ENCODE results near the gene APOA4. TPM values are rescaled to one million over a fixed set of nuclear protein-coding genes. Genes with fewer than 3 reads are reported as not detected.

Gene APOA4
- total RNA-seq, 2 experiments from 2014 or later = not detected

GRCh38 chr11:116787436-116787785, 35.7 kb downstream of the APOA4 start:
- Mint-ChIP-seq H3K4me1 (ENCODE audit: low read depth) (peaks cover 49% of the 10 kb centered on the region), H3K27ac (peak overlapping the region; percentile 64), H3K27me3 (no peaks in the 10 kb centered on the region), H3K36me3 (ENCODE audit: low read depth) (peaks cover 47% of the 10 kb centered on the region), H3K9me3 (no peaks in the 10 kb centered on the region), H3K4me3 (peak overlapping the region; percentile 83)
- ChIA-PET POLR2A (interaction anchor here (0.8 to 4.5 kb wide), 5 partner anchors 10 to 357 kb away, joined by 3 to 44 read pairs (median 7); partner anchors contain the start of genes BUD13 and PAFAH1B2), CTCF (interaction anchor here (0.7 to 10.0 kb wide), 13 partner anchors 10 to 440 kb away, joined by 3 to 167 read pairs (median 6); partner anchors contain the start of gene APOA1)
- DNase-seq = no peak
- intact Hi-C loops (cut with micrococcal nuclease) = no loop called here
- no peak for ATAC-seq
- TF ChIP-seq CTCF (IDR thresholded peaks at IDR 0.05) = no peak

GRCh38 chr11:116786966-116787365, 36.1 kb downstream of the APOA4 start:
- ChIA-PET POLR2A (interaction anchor here (1.3 to 4.5 kb wide), 6 partner anchors 10 to 357 kb away, joined by 3 to 44 read pairs (median 6); partner anchors contain the start of genes BUD13 and PAFAH1B2), CTCF (interaction anchor here (1.0 to 10.0 kb wide), 11 partner anchors 10 to 440 kb away, joined by 3 to 167 read pairs (median 8); partner anchors contain the start of gene APOA1)
- TF ChIP-seq CTCF (IDR thresholded peaks at IDR 0.05) = no peak
- ATAC-seq (no peak), DNase-seq (no peak)
- Mint-ChIP-seq H3K4me3 (peak overlapping the region; percentile 83), H3K27me3 (no peaks in the 10 kb centered on the region), H3K36me3 (ENCODE audit: low read depth) (peaks cover 51% of the 10 kb centered on the region), H3K4me1 (ENCODE audit: low read depth) (peaks cover 53% of the 10 kb centered on the region), H3K9me3 (no peaks in the 10 kb centered on the region), H3K27ac (peak overlapping the region; percentile 64)
- intact Hi-C loops (cut with micrococcal nuclease) = no loop called here

- CTCF ChIA-PET = interaction anchor here (1.2 to 10.0 kb wide), 8 partner anchors 9 to 441 kb away, joined by 3 to 167 read pairs (median 7); partner anchors contain the start of gene APOA1
- intact Hi-C loops (cut with micrococcal nuclease) = no loop called here
Measured at GRCh38 chr11:116786326-116786725, 36.8 kb downstream of the APOA4 start.

GRCh38 chr11:116782728-116783127, 40.4 kb downstream of the APOA4 start:
- intact Hi-C loops (cut with micrococcal nuclease) = no loop called here
- Mint-ChIP-seq H3K4me3 (no peak overlapping the region), H3K27me3 (no peaks in the 10 kb centered on the region), H3K27ac (peak overlapping the region; percentile 84), H3K4me1 (ENCODE audit: low read depth) (peaks cover 77% of the 10 kb centered on the region), H3K36me3 (ENCODE audit: low read depth) (peaks cover 85% of the 10 kb centered on the region), H3K9me3 (no peaks in the 10 kb centered on the region)
- ChIA-PET POLR2A (interaction anchor here (2.0 kb wide), 1 partner anchor 9 kb away, joined by 10 read pairs; no protein-coding TSS in a partner anchor), CTCF (interaction anchor here (1.4 kb wide), 1 partner anchor 8 kb away, joined by 5 read pairs; the partner anchor contains the start of gene APOA5)
- no peak for TF ChIP-seq CTCF (IDR thresholded peaks at IDR 0.05)
- ATAC-seq (peak; percentile 24), DNase-seq (no peak)

More at GRCh38 chr11:116786326-116786725, 36.8 kb downstream of the APOA4 start:
- POLR2A ChIA-PET = interaction anchor here (1.3 to 4.5 kb wide), 5 partner anchors 9 to 68 kb away, joined by 3 to 44 read pairs (median 7); partner anchors contain the start of gene BUD13
- H3K9me3 Mint-ChIP-seq = no peaks in the 10 kb centered on the region
- H3K4me1 Mint-ChIP-seq (ENCODE audit: low read depth) = peaks cover 55% of the 10 kb centered on the region
- H3K36me3 Mint-ChIP-seq (ENCODE audit: low read depth) = peaks cover 53% of the 10 kb centered on the region
- no peaks in the 10 kb centered on the region for H3K27me3 Mint-ChIP-seq
- ATAC-seq = no peak
- H3K4me3 Mint-ChIP-seq = peak overlapping the region; percentile 83
- no peak for DNase-seq
- H3K27ac Mint-ChIP-seq = no peak overlapping the region
- TF ChIP-seq CTCF (IDR thresholded peaks at IDR 0.05) = no peak

GRCh38 chr11:116778556-116778955, 44.5 kb downstream of the APOA4 start:
- DNase-seq (no peak), ATAC-seq (no peak)
- H3K36me3 Mint-ChIP-seq (ENCODE audit: low read depth) = peaks cover 73% of the 10 kb centered on the region
- intact Hi-C loops (cut with micrococcal nuclease) = loop anchor here (5.0 kb wide), 1 partner anchor 74 kb away; no protein-coding TSS in a partner anchor
- POLR2A ChIA-PET = interaction anchor here (1.1 to 3.6 kb wide), 3 partner anchors 8 to 58 kb away, joined by 3 to 28 read pairs (median 10); partner anchors contain the start of genes APOA1 and ZPR1
- peak overlapping the region; percentile 56 for H3K27ac Mint-ChIP-seq
- H3K27me3 Mint-ChIP-seq = no peaks in the 10 kb centered on the region
- no peak overlapping the region for H3K4me3 Mint-ChIP-seq
- CTCF ChIA-PET = interaction anchor here (0.7 to 3.6 kb wide), 3 partner anchors 12 to 328 kb away, joined by 3 to 17 read pairs (median 12); partner anchors contain the start of gene APOA5
- no peaks in the 10 kb centered on the region for H3K9me3 Mint-ChIP-seq
- peaks cover 71% of the 10 kb centered on the region for H3K4me1 Mint-ChIP-seq (ENCODE audit: low read depth)
- no peak for TF ChIP-seq CTCF (IDR thresholded peaks at IDR 0.05)
